ENCODE results near the gene ST8SIA5. TPM values are rescaled to one million over a fixed set of nuclear protein-coding genes. Genes with fewer than 3 reads are reported as not detected.

The ST8SIA5 gene
- total and polyA plus RNA-seq, 2 experiments from 2014 or later = 3.3 to 4.8 TPM

GRCh38 chr18:46660957-46661749, 95.7 kb downstream of the ST8SIA5 start (continued):
- TF ChIP-seq CREB1 (CRISPR knock-in tag; IDR thresholded peaks at IDR 0.05; ENCODE audit: low read depth) (no peak), STAT1 (IDR thresholded peaks at IDR 0.05; ENCODE audit: unreplicated experiment) (no peak), CTCF (conservative IDR thresholded peaks at IDR 0.05; ENCODE audit: low read depth in 2 of 2) (no peak), JUNB (IDR thresholded peaks at IDR 0.05; ENCODE audit: unreplicated experiment) (no peak), POLR2AphosphoS5 (IDR thresholded peaks at IDR 0.05; ENCODE audit: low read depth) (peak; percentile 26; the same call in 1 of the 2 replicates)

GRCh38 chr18:46659484-46659883, 97.4 kb downstream of the ST8SIA5 start:
- no peaks in the 10 kb centered on the region for H3K27me3 Mint-ChIP-seq (ENCODE audit: insufficient read depth, low read depth, poor library complexity)
- Histone ChIP-seq H3K79me2 (replicated peaks; ENCODE audit: insufficient read depth) (no peaks in the 10 kb centered on the region), H3K27me3 (ENCODE audit: insufficient read depth) (no peaks in the 10 kb centered on the region), H3K27ac (ENCODE audit: low read depth) (no peak overlapping the region), H3F3A (replicated peaks; ENCODE audit: low read depth) (no peaks in the 10 kb centered on the region), H3K4me1 (ENCODE audit: insufficient read depth) (peaks cover 12% of the 10 kb centered on the region), H2AFZ (no peak overlapping the region), H4K20me1 (replicated peaks; ENCODE audit: insufficient read depth) (no peaks in the 10 kb centered on the region), H3K4me2 (no peak overlapping the region), H3K4me3 (no peak overlapping the region), H3K9me2 (ENCODE audit: insufficient read depth) (no peaks in the 10 kb centered on the region), H3K36me3 (ENCODE audit: insufficient read depth) (no peaks in the 10 kb centered on the region)
- ATAC-seq (no peak), DNase-seq (ENCODE audit: low spot score) (no peak)
- peaks cover 3% of the 10 kb centered on the region; the same call in 1 of the 3 replicates for H3K36me3 Mint-ChIP-seq (ENCODE audit: low read depth)
- H3K4me3 Mint-ChIP-seq = no peak overlapping the region
- H3K4me1 Mint-ChIP-seq = peaks cover 16% of the 10 kb centered on the region
- H3K27ac Mint-ChIP-seq = no peak overlapping the region
- peaks cover 9% of the 10 kb centered on the region for H3K9me3 Mint-ChIP-seq
- no peak for TF ChIP-seq POLR2AphosphoS5 (IDR thresholded peaks at IDR 0.05; ENCODE audit: low read depth)
- TF ChIP-seq ZNF462 (CRISPR knock-in tag; IDR thresholded peaks at IDR 0.05) = no peak
- TF ChIP-seq NANOG (IDR thresholded peaks at IDR 0.05; ENCODE audit: borderline replicate concordance) = no peak
- no peak for TF ChIP-seq EZH2phosphoT487 (IDR thresholded peaks at IDR 0.05; ENCODE audit: unreplicated experiment)
- no peak for TF ChIP-seq ZNF114 (CRISPR knock-in tag; IDR thresholded peaks at IDR 0.05)
- TF ChIP-seq REST (IDR thresholded peaks at IDR 0.05; ENCODE audit: unreplicated experiment) = no peak
- TF ChIP-seq ETS1 (IDR thresholded peaks at IDR 0.05) = no peak
- no peak for TF ChIP-seq ZNF331 (CRISPR knock-in tag; IDR thresholded peaks at IDR 0.05; ENCODE audit: low read depth)
- TF ChIP-seq STAT1 (IDR thresholded peaks at IDR 0.05; ENCODE audit: unreplicated experiment) = no peak
